Stomach (tissue), 9 donors: ENCODE results near the gene TBRG4. TPM values are rescaled to one million over a fixed set of nuclear protein-coding genes. Genes with fewer than 3 reads are reported as not detected.

ENCODE experiments used
- DNase-seq, 2 donors: peaks; one replicate each; pipeline versions ENCODE4 v3.0.0 to v3.0.0-alpha.2; 2013 to 2019
- H3K27ac ChIP-seq, 5 donors: fragments of 200-600 bp in 4 of 5; sonication (generic) in 4 of 5; one replicate each; pipeline ENCODE4 v1.5.1; 2013 to 2019; ENCODE audit warnings: mild to moderate bottlenecking in 1 of 5, moderate library complexity in 1 of 5
- H3K27me3 ChIP-seq, 3 donors: fragments of 200-600 bp; sonication (generic); one replicate each; pipeline ENCODE4 v1.5.1; 2017 to 2019; ENCODE audit warnings: mixed run types in 1 of 3
- H3K36me3 ChIP-seq, 4 donors: fragments of 200-600 bp; sonication (generic); 1 replicate in 3 of 4; 2 replicates in 1 of 4; pipeline ENCODE4 v1.5.1; 2016 to 2019
- H3K4me1 ChIP-seq, 4 donors: fragments of 200-600 bp; sonication (generic); one replicate each; pipeline ENCODE4 v1.5.1; 2016 to 2019
- H3K4me3 ChIP-seq, 4 donors: fragments of 200-600 bp; sonication (generic) in 3 of 4; one replicate each; pipeline ENCODE4 v1.5.1; 2016 to 2019; ENCODE audit warnings: mild to moderate bottlenecking in 1 of 4
- H3K9me3 ChIP-seq, 4 donors: fragments of 200-600 bp; sonication (generic); one replicate each; pipeline ENCODE4 v1.5.1; 2016 to 2019
- CTCF ChIP-seq, 7 experiments: fragments of 450-650 bp in 4 of 7; fragments of 200-600 bp in 3 of 7; sonication (generic) in 3 of 7; IDR thresholded peaks; one replicate each; pipeline ENCODE4 v1.5.1; 2016 to 2019; ENCODE audit warnings: antibody characterized with exemption in 7 of 7, control low read depth in 2 of 7, mild to moderate bottlenecking in 1 of 7
- EP300 ChIP-seq: sonication (generic); formaldehyde crosslinking; IDR thresholded peaks from one replicate; pipeline ENCODE4 v1.6.1; 2017; ENCODE audit warnings: antibody characterized with exemption
- POLR2A ChIP-seq, 4 donors: fragments of 450-650 bp; IDR thresholded peaks; one replicate each; pipeline ENCODE4 v1.6.1; 2016; ENCODE audit warnings: antibody characterized with exemption in 4 of 4, control low read depth in 2 of 4, mild to moderate bottlenecking in 1 of 4, moderate library complexity in 1 of 4
- POLR2AphosphoS5 ChIP-seq, 3 donors: sonication (generic); formaldehyde crosslinking; IDR thresholded peaks; one replicate each; pipeline ENCODE4 v1.6.1; 2016; ENCODE audit warnings: antibody characterized with exemption in 3 of 3
- WGBS, 5 donors: extraction: QIAGEN DNeasy Blood & Tissue Kit in 3 of 5; methylation state at CpG; one replicate each; pipeline versions ENCODE4 v1.1.5 to v1.1.7; 2013 to 2018; 5-methylcytosine and 5-hydroxymethylcytosine counted together
- intact Hi-C: fragments of 100-400 bp; cut with DNase I; formaldehyde crosslinking; loops from one replicate; pipeline ENCODE4 v1.15.1; 2023; ENCODE audit warnings: low total_unique reads
- polyA plus RNA-seq, 3 donors: library from polyadenylated mRNA; stranded (reverse); fragments of 200-250 nt; gene quantifications; one replicate each; pipeline ENCODE4 v1.2.3, GENCODE V29; 2013
- total RNA-seq, 5 donors: library from RNA; depleted of rRNA; stranded (reverse); fragments of >200 nt; gene quantifications; one replicate each; pipeline versions ENCODE4 v1.1.0 to v1.2.3, GENCODE V29; 2014 to 2016
- donor health status: healthy with polysubstance abuse.
- donor health status: Bipolar disorder and iron deficiency.
- donor health status: healthy.

Gene TBRG4
- total and polyA plus RNA-seq, 8 donors = 31.2 to 219 (median 47.9) TPM

GRCh38 chr7:45055594-45056219 is 55.8 kb downstream of the TBRG4 start:
- no peak for DNase-seq
- Histone ChIP-seq H3K4me1 (no peaks in the 10 kb centered on the region), H3K27ac (no peak overlapping the region), H3K27me3 (no peaks in the 10 kb centered on the region), H3K9me3 (no peaks in the 10 kb centered on the region), H3K36me3 (peaks cover 8 to 32% (median 19%) of the 10 kb centered on the region in 4 donors), H3K4me3 (no peak overlapping the region)
- WGBS, 5 donors = 94 to 97% (median 96%) methylated on average over 5 of the region's 5 CpGs
- TF ChIP-seq CTCF (IDR thresholded peaks at IDR 0.05) (no peak), POLR2A (IDR thresholded peaks at IDR 0.05) (no peak), EP300 (no peak), POLR2AphosphoS5 (IDR thresholded peaks at IDR 0.05) (no peak)
- intact Hi-C loops = no loop called here

DNA sequence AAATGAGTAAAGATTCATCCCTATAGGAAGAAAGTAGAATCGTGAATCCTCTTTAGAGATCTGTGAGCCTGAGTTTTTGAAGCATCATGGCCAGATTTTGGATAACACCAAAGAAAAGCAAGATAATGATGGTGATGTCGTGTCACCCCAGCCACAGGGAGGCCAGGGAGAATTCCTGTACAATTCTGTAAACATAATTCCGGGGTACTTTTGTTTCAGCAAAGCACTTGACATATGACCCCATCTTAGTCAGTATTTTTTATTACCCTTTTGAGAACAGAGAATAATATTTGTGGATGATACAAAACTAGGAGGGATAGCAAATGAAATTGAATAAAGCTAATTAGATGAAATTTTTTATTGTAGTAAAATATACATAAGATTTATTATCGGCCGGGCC is 56.5 kb downstream of the TBRG4 start:
- H3K36me3 ChIP-seq = peaks cover 8 to 39% (median 22%) of the 10 kb centered on the region in 4 donors
- 88 to 94% (median 92%) methylated on average over 5 of the region's 5 CpGs for WGBS, 5 donors
- DNase-seq = no peak
- TF ChIP-seq POLR2AphosphoS5 (IDR thresholded peaks at IDR 0.05) (no peak), EP300 (no peak), POLR2A (IDR thresholded peaks at IDR 0.05) (no peak), CTCF (IDR thresholded peaks at IDR 0.05) (no peak)
- intact Hi-C loops = no loop called here
- no peaks in the 10 kb centered on the region for H3K9me3 ChIP-seq
- H3K4me3 ChIP-seq = no peak overlapping the region
- no peaks in the 10 kb centered on the region for H3K4me1 ChIP-seq
- H3K27ac ChIP-seq = no peak overlapping the region
- no peaks in the 10 kb centered on the region for H3K27me3 ChIP-seq

DNA sequence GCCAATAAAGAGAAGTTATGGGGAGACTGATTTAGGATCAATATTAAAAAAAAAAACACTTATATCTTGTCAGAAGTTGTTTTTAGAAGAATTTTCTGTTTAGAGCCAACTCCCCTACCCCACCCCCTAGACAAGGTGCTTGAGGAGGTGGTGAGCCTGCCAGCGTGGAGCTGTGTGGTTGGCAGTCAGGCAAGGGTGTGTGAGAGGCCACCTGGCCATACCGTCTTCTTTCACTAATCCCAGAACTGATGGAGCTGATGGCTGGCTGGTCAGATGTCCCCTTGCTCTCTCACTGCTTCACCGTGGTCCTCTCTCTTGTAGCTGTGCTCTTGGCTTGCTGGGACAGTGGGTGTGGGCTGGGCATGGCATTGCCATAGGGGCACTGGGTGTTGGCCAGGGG is 57.1 kb downstream of the TBRG4 start:
- intact Hi-C loops = no loop called here
- Histone ChIP-seq H3K27me3 (no peaks in the 10 kb centered on the region), H3K9me3 (no peaks in the 10 kb centered on the region), H3K4me1 (no peaks in the 10 kb centered on the region), H3K36me3 (peaks cover 8 to 45% (median 26%) of the 10 kb centered on the region in 4 donors), H3K27ac (no peak overlapping the region), H3K4me3 (no peak overlapping the region)
- WGBS, 5 donors = 94 to 96% (median 95%) methylated on average over 2 to 3 of the region's 3 CpGs
- no peak for TF ChIP-seq POLR2AphosphoS5 (IDR thresholded peaks at IDR 0.05)
- TF ChIP-seq CTCF (IDR thresholded peaks at IDR 0.05) = no peak
- no peak for TF ChIP-seq POLR2A (IDR thresholded peaks at IDR 0.05)
- TF ChIP-seq EP300 = no peak
- DNase-seq = no peak

DNA sequence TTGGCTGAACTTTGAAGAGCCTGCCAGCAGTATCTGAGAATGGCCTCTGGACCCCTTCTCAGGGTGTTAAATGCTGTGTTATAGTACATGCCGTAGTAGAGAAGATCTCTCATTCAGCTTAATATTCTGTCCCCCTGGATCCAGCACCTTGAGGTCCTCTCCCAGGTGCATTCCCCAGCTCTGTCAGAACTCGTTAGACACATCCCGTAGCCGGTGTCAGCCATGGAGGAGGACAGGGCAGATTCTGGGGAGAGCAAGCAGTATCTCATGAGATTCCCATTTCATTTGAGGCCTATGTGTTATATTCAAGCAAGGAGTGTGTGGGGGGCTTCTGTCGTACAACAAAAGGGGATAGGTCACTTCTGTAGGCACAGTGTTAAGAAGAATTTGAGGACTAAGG is 57.6 kb downstream of the TBRG4 start:
- intact Hi-C loops = no loop called here
- 95 to 99% (median 96%) methylated on average over 5 of the region's 5 CpGs for WGBS, 5 donors

More for the DNA sequence above, 57.6 kb downstream of the TBRG4 start:
- Histone ChIP-seq H3K27ac (no peak overlapping the region), H3K9me3 (no peaks in the 10 kb centered on the region), H3K27me3 (no peaks in the 10 kb centered on the region), H3K4me1 (no peaks in the 10 kb centered on the region), H3K36me3 (peaks cover 8 to 50% (median 31%) of the 10 kb centered on the region in 4 donors), H3K4me3 (no peak overlapping the region)
- no peak for TF ChIP-seq POLR2AphosphoS5 (IDR thresholded peaks at IDR 0.05)
- TF ChIP-seq EP300 = no peak
- TF ChIP-seq POLR2A (IDR thresholded peaks at IDR 0.05) = no peak
- TF ChIP-seq CTCF (IDR thresholded peaks at IDR 0.05) = no peak
- no peak for DNase-seq
